Vagina (tissue), 2 donors: ENCODE data around the gene ASB7.

Experiments used
- POLR2A ChIP-seq, 2 donors: fragments of 450-650 bp; IDR thresholded peaks; one replicate each; pipeline ENCODE4 v1.6.1; 2017; ENCODE audit warnings: antibody characterized with exemption in 2 of 2, mild to moderate bottlenecking in 2 of 2, moderate library complexity in 2 of 2
- POLR2AphosphoS5 ChIP-seq, 2 donors: sonication (generic); formaldehyde crosslinking; IDR thresholded peaks; one replicate each; pipeline ENCODE4 v1.9.0; 2017; ENCODE audit warnings: antibody characterized with exemption in 2 of 2, mild to moderate bottlenecking in 2 of 2, low read depth in 1 of 2; ENCODE audit not compliant: insufficient read depth in 1 of 2
- TF ChIP-seq, protein P1 (sequence below), 3 experiments: fragments of 450-650 bp in 2 of 3; fragments of 200-600 bp in 1 of 3; sonication (generic) in 1 of 3; IDR thresholded peaks; one replicate each; pipeline ENCODE4 v1.5.1; 2017 to 2019; ENCODE audit warnings: antibody characterized with exemption in 3 of 3, mild to moderate bottlenecking in 2 of 3, moderate library complexity in 2 of 3

DNA sequence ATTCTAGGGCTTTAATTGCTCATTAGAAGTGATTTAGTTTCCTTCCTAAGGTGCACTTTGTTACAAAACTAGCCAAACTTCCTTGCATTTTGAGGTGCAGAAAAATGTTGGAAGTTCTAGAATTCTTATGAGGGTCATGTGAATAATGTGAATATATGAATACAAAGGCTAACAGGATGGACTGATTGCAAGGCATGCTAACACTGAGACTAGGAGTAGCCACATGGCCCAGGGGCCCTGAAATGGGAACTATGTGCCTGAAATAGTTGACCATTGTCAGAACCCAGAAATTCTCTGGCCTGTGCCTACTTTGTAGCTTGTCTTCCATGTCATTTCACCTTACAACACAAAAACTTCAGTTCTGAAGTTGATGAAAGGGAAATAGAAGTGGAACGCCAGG lies 10.8 kb downstream of the ASB7 start:
- TF ChIP-seq, protein P1, sequence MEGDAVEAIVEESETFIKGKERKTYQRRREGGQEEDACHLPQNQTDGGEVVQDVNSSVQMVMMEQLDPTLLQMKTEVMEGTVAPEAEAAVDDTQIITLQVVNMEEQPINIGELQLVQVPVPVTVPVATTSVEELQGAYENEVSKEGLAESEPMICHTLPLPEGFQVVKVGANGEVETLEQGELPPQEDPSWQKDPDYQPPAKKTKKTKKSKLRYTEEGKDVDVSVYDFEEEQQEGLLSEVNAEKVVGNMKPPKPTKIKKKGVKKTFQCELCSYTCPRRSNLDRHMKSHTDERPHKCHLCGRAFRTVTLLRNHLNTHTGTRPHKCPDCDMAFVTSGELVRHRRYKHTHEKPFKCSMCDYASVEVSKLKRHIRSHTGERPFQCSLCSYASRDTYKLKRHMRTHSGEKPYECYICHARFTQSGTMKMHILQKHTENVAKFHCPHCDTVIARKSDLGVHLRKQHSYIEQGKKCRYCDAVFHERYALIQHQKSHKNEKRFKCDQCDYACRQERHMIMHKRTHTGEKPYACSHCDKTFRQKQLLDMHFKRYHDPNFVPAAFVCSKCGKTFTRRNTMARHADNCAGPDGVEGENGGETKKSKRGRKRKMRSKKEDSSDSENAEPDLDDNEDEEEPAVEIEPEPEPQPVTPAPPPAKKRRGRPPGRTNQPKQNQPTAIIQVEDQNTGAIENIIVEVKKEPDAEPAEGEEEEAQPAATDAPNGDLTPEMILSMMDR (IDR thresholded peaks at IDR 0.05): no peak
- TF ChIP-seq POLR2A (IDR thresholded peaks at IDR 0.05) (no peak), POLR2AphosphoS5 (IDR thresholded peaks at IDR 0.05; ENCODE audit: insufficient read depth in 1 of 2, low read depth in 1 of 2) (no peak)
